Psoas muscle (tissue), 8 donors: ENCODE measurements around the gene KLHL40. TPM values are rescaled to one million over a fixed set of nuclear protein-coding genes. Genes with fewer than 3 reads are reported as not detected.

ENCODE experiments used
- ATAC-seq, 4 donors: fragments of 200-7000 bp; cut with Tn5 transposase; one replicate each; pipeline ENCODE4 v1.9.1; 2020; ENCODE audit warnings: moderate library complexity in 3 of 4, mild to moderate bottlenecking in 2 of 4
- DNase-seq, 2 donors: peaks; one replicate each; pipeline ENCODE4 v3.0.0-alpha.2; 2020
- H3K27ac ChIP-seq: fragments of 200-600 bp; one replicate; pipeline ENCODE4 v1.8.0; 2022
- H3K27me3 ChIP-seq, 3 donors: fragments of 200-600 bp in 1 of 3; one replicate each; pipeline versions ENCODE4 v1.6.1 to v1.8.0; 2013 to 2022; ENCODE audit warnings: low read length in 2 of 3, mild to moderate bottlenecking in 2 of 3, moderate library complexity in 1 of 3; ENCODE audit not compliant: insufficient read depth in 3 of 3
- H3K36me3 ChIP-seq, 2 donors: fragments of 200-600 bp in 1 of 2; one replicate each; pipeline versions ENCODE4 v1.6.1 to v1.8.0; 2013 to 2022; ENCODE audit warnings: low read depth in 1 of 2, mild to moderate bottlenecking in 1 of 2, moderate library complexity in 1 of 2; ENCODE audit not compliant: insufficient read depth in 1 of 2
- H3K4me1 ChIP-seq: fragments of 200-600 bp; one replicate; pipeline ENCODE4 v1.8.0; 2022
- H3K4me3 ChIP-seq: fragments of 200-600 bp; one replicate; pipeline ENCODE4 v1.8.0; 2022; ENCODE audit warnings: mild to moderate bottlenecking
- H3K9me3 ChIP-seq: fragments of 200-600 bp; one replicate; pipeline ENCODE4 v1.8.0; 2022
- CTCF ChIP-seq: fragments of 200-600 bp; IDR thresholded peaks from one replicate; pipeline ENCODE4 v1.8.0; 2022; ENCODE audit warnings: antibody characterized with exemption
- WGBS, 3 donors: extraction: QIAGEN DNeasy Blood & Tissue Kit; methylation state at CpG; one replicate each; pipeline versions ENCODE4 v1.1.6 to v1.1.7; 2013; 5-methylcytosine and 5-hydroxymethylcytosine counted together
- intact Hi-C, 2 donors: fragments of 100-400 bp; cut with DNase I; formaldehyde crosslinking; loops; one replicate each; pipeline versions ENCODE4 v1.11.0 to v1.14.2; 2022
- polyA plus RNA-seq, 3 donors: library from polyadenylated mRNA; stranded (reverse); fragments of 200-250 nt; gene quantifications; one replicate each; pipeline ENCODE4 v1.2.3, GENCODE V29; 2013
- total RNA-seq, 4 donors: library from RNA; stranded (reverse); fragmentation: NEBNext Ultra II Directional in 2 of 4; extraction: Animal tissue kit (Norgen Biotek cat#: 25700) in 2 of 4; gene quantifications; one replicate each; pipeline versions ENCODE4 v1.2.1 to v1.2.4, GENCODE V29; 2021 to 2023
- donor health status: healthy with polysubstance abuse.
- donor health status: DM: no; HTN: no; CAD: no; lungs with moderate emphysema.
- donor health status: Bipolar disorder and iron deficiency.
- donor health status: healthy.
- donor health status: DM: yes; HTN: yes; CAD: no.
- donor health status: DM: no; HTN: no; CAD: no.
- donor health status: DM: no; HTN: no; CAD: no.
- donor health status: DM: yes; HTN: yes; CAD: no.

Gene KLHL40
- total and polyA plus RNA-seq, 7 donors: 241 to 923 (median 392) TPM

GRCh38 chr3:42670051-42670576 is 15.2 kb upstream of the KLHL40 start:
- Histone ChIP-seq H3K27ac (no peak overlapping the region), H3K9me3 (no peaks in the 10 kb centered on the region), H3K36me3 (no peaks in the 10 kb centered on the region), H3K4me3 (no peak overlapping the region), H3K4me1 (peaks cover 37% of the 10 kb centered on the region), H3K27me3 (no peaks in the 10 kb centered on the region)
- DNase-seq (no peak), ATAC-seq (no peak)
- no peak for TF ChIP-seq CTCF
- 75 to 84% (median 80%) methylated on average over 7 of the region's 7 CpGs for WGBS, 3 donors
- intact Hi-C loops: no loop called here

- TF ChIP-seq CTCF: no peak
- 73 to 100% (median 98%) methylated on average over 1 of the region's 1 CpG for WGBS, 3 donors
- no peaks in the 10 kb centered on the region for H3K9me3 ChIP-seq
- no peaks in the 10 kb centered on the region for H3K36me3 ChIP-seq
- intact Hi-C loops: no loop called here
- peaks cover 35% of the 10 kb centered on the region for H3K4me1 ChIP-seq
- ATAC-seq (no peak), DNase-seq (no peak)
- no peak overlapping the region for H3K27ac ChIP-seq
- H3K4me3 ChIP-seq: no peak overlapping the region
- H3K27me3 ChIP-seq: no peaks in the 10 kb centered on the region
Observed at GRCh38 chr3:42670670-42671069, 14.7 kb upstream of the KLHL40 start.

- H3K9me3 ChIP-seq: no peaks in the 10 kb centered on the region
- WGBS, 3 donors: 58 to 68% (median 68%) methylated on average over 1 of the region's 1 CpG
- H3K36me3 ChIP-seq: no peaks in the 10 kb centered on the region
- H3K4me3 ChIP-seq: no peak overlapping the region
- ATAC-seq: no peak
- H3K27me3 ChIP-seq: no peaks in the 10 kb centered on the region
- DNase-seq: no peak
- intact Hi-C loops: no loop called here
- TF ChIP-seq CTCF: no peak
- H3K4me1 ChIP-seq: peaks cover 17% of the 10 kb centered on the region
- H3K27ac ChIP-seq: no peak overlapping the region
Observed at GRCh38 chr3:42672515-42672914, 12.8 kb upstream of the KLHL40 start.

- H3K4me1 ChIP-seq: peaks cover 12% of the 10 kb centered on the region
- H3K36me3 ChIP-seq: no peaks in the 10 kb centered on the region
- intact Hi-C loops: no loop called here
- DNase-seq (no peak), ATAC-seq (no peak)
- no peak overlapping the region for H3K4me3 ChIP-seq
- no peak for TF ChIP-seq CTCF
- no peaks in the 10 kb centered on the region for H3K27me3 ChIP-seq
- no peaks in the 10 kb centered on the region for H3K9me3 ChIP-seq
- no peak overlapping the region for H3K27ac ChIP-seq
Observed at GRCh38 chr3:42673082-42673481, 12.3 kb upstream of the KLHL40 start.

GRCh38 chr3:42674146-42674545 is 11.2 kb upstream of the KLHL40 start:
- intact Hi-C loops: no loop called here
- 54 to 57% (median 56%) methylated on average over 3 of the region's 3 CpGs for WGBS, 3 donors
- Histone ChIP-seq H3K36me3 (no peaks in the 10 kb centered on the region), H3K27ac (no peak overlapping the region), H3K27me3 (no peaks in the 10 kb centered on the region), H3K4me3 (no peak overlapping the region), H3K9me3 (no peaks in the 10 kb centered on the region), H3K4me1 (peaks cover under 1% of the 10 kb centered on the region)
- DNase-seq (no peak), ATAC-seq (no peak)
- no peak for TF ChIP-seq CTCF
